Globus pallidus (tissue), 1 donor: ENCODE results near the gene PGBD4.
A peak's percentile ranks its signal among the peaks of the same experiment; 100 is the strongest.

Source experiments
- DNase-seq: peaks from one replicate; pipeline ENCODE4 v3.0.0-alpha.2; 2015; ENCODE audit warnings: low spot score

The PGBD4 gene

GRCh38 chr15:34101366-34102174, at the start of gene PGBD4, which contains the start of gene EMC7:
PGBD4 (plus strand) TSS chr15:34102083; CDS start chr15:34102532, 449 bp downstream.
EMC7 (minus strand) TSS chr15:34101862; CDS start chr15:34101839, 23 bp downstream.
- DNase-seq = peak; percentile 98

GRCh38 chr15:34054081-34054707, 47.7 kb upstream of the PGBD4 start:
- DNase-seq = no peak

- DNase-seq = no peak
These were observed 45.9 kb upstream of the PGBD4 start for GRCh38 chr15:34055868-34056595.

- no peak for DNase-seq
These were observed 45.0 kb upstream of the PGBD4 start for GRCh38 chr15:34056911-34057310.

- no peak for DNase-seq
These were observed 42.4 kb upstream of the PGBD4 start for GRCh38 chr15:34059476-34059875.

GRCh38 chr15:34059946-34060345, 41.9 kb upstream of the PGBD4 start:
- no peak for DNase-seq

- DNase-seq = no peak
These were observed 37.4 kb upstream of the PGBD4 start for GRCh38 chr15:34064438-34064837.

- no peak for DNase-seq
These were observed 36.6 kb upstream of the PGBD4 start for GRCh38 chr15:34065261-34065660.

- no peak for DNase-seq
These were observed 35.9 kb upstream of the PGBD4 start for GRCh38 chr15:34065941-34066340.

GRCh38 chr15:34070003-34070402, 31.9 kb upstream of the PGBD4 start:
- no peak for DNase-seq

GRCh38 chr15:34076785-34077184, 25.1 kb upstream of the PGBD4 start:
- DNase-seq = no peak

GRCh38 chr15:34078900-34079299, 23.0 kb upstream of the PGBD4 start:
- DNase-seq = no peak

- no peak for DNase-seq
These were observed 22.0 kb upstream of the PGBD4 start for GRCh38 chr15:34079904-34080303.

GRCh38 chr15:34084086-34084485, 17.8 kb upstream of the PGBD4 start:
- no peak for DNase-seq

- DNase-seq = no peak
These were observed 16.1 kb upstream of the PGBD4 start for GRCh38 chr15:34085746-34086145.

GRCh38 chr15:34099914-34100313, 2.0 kb upstream of the PGBD4 start:
- no peak for DNase-seq

GRCh38 chr15:34102175-34102925, 467 bp downstream of the PGBD4 start:
- DNase-seq = no peak

GRCh38 chr15:34106423-34106822, 4.5 kb downstream of the PGBD4 start:
- no peak for DNase-seq

- DNase-seq = no peak
These were observed 5.4 kb downstream of the PGBD4 start for GRCh38 chr15:34107315-34107714.

- DNase-seq = peak; percentile 11
These were observed 8.1 kb downstream of the PGBD4 start for GRCh38 chr15:34109797-34110663.

- DNase-seq = no peak
These were observed 9.6 kb downstream of the PGBD4 start for GRCh38 chr15:34111488-34111887.
